HCT116 (cell line): ENCODE results near the gene EEF2. TPM values are rescaled to one million over a fixed set of nuclear protein-coding genes. Genes with fewer than 3 reads are reported as not detected.

Source experiments
- ATAC-seq: fragments of 200-7000 bp; cut with Tn5 transposase; 2 replicates; pipeline ENCODE4 v1.9.1; 2020; ENCODE audit warnings: mild to moderate bottlenecking, moderate library complexity
- BruUV-seq: library from RNA; stranded (reverse); fragments of 400-500 nt; replicated peaks from 2 replicates; lab custom pipeline; 2021; lab: Mats Ljungman, UMichigan
- CTCF ChIA-PET: fragments of 300-600 bp; sonication (Branson Sonifier 250); formaldehyde crosslinking; loops from one replicate; lab custom pipeline; 2021; ENCODE audit warnings: antibody characterized with exemption; lab: Charles Lee
- POLR2A ChIA-PET: fragments of 300-600, 350-600 bp; sonication (Branson Sonifier 250); formaldehyde crosslinking; loops from one replicate; lab custom pipeline; 2021; ENCODE audit warnings: antibody characterized with exemption; lab: Charles Lee
- RAD21 ChIA-PET, 2 experiments: fragments of 300-600 bp; sonication (Branson Sonifier 250); formaldehyde crosslinking; loops; one replicate each; lab custom pipeline; 2023; ENCODE audit warnings: low total read pairs in 2 of 2; ENCODE audit not compliant: uncharacterized antibody in 2 of 2, unreplicated experiment in 2 of 2, low non-redundant PET in 1 of 2; lab: Charles Lee
- DNase-seq: peaks from one replicate; pipeline ENCODE4 v3.0.0-alpha.2; 2010; ENCODE audit warnings: low read depth, low spot score
- H2AFZ ChIP-seq: fragments of 200-600 bp; shearing (Covaris generic), sonication (generic); 2 replicates; pipeline ENCODE4 v1.6.1; 2017; ENCODE audit warnings: low read depth, mixed run types, mixed read lengths, antibody characterized with exemption, low read length; ENCODE audit not compliant: poor library complexity, severe bottlenecking
- H3K27ac ChIP-seq: 2 replicates; pipeline ENCODE4 v1.5.1; 2012; ENCODE audit warnings: low read depth, low read length
- H3K27me3 ChIP-seq: fragments of 200-600 bp; sonication (generic); 2 replicates; pipeline ENCODE4 v1.6.1; 2016; ENCODE audit warnings: mixed run types, low read length, mixed read lengths; ENCODE audit not compliant: insufficient read depth
- H3K36me3 ChIP-seq, 2 experiments: fragments of 200-500 bp in 1 of 2; fragments of 200-600 bp in 1 of 2; sonication (Bioruptor generic) in 1 of 2; sonication (generic) in 1 of 2; 2 replicates each; pipeline versions ENCODE4 v1.5.1 to v1.6.1; 2014 to 2016; ENCODE audit warnings: low read length in 2 of 2, inconsistent platforms in 1 of 2, mixed read lengths in 1 of 2, mixed run types in 1 of 2; ENCODE audit not compliant: insufficient read depth in 2 of 2, control insufficient read depth in 1 of 2
- H3K4me1 ChIP-seq, 2 experiments: fragments of 200-600 bp in 1 of 2; sonication (generic) in 1 of 2; 2 replicates each; pipeline versions ENCODE4 v1.5.1 to v1.6.1; 2012 to 2017; ENCODE audit warnings: low read length in 2 of 2, inconsistent platforms in 1 of 2, mild to moderate bottlenecking in 1 of 2, mixed read lengths in 1 of 2, mixed run types in 1 of 2, moderate library complexity in 1 of 2; ENCODE audit not compliant: insufficient read depth in 2 of 2, control insufficient read depth in 1 of 2
- H3K4me2 ChIP-seq: fragments of 200-600 bp; sonication (generic); 2 replicates; pipeline ENCODE4 v1.6.1; 2017; ENCODE audit warnings: mixed run types, low read length, mixed read lengths
- H3K4me3 ChIP-seq, 2 experiments: fragments of 200-600 bp in 1 of 2; sonication (generic) in 1 of 2; replicated peaks in 1 of 2; 2 replicates each; pipeline ENCODE4 v1.5.1; 2011 to 2016; ENCODE audit warnings: low read length in 2 of 2, control low read depth in 1 of 2, low read depth in 1 of 2, mild to moderate bottlenecking in 1 of 2, mixed read lengths in 1 of 2, mixed run types in 1 of 2
- H3K79me2 ChIP-seq: fragments of 200-600 bp; sonication (generic); 2 replicates; pipeline ENCODE4 v1.6.1; 2017; ENCODE audit warnings: mild to moderate bottlenecking, mixed run types, low read length, moderate library complexity, mixed read lengths; ENCODE audit not compliant: insufficient read depth
- H3K9ac ChIP-seq: fragments of 200-600 bp; sonication (generic); 2 replicates; pipeline ENCODE4 v1.6.1; 2016; ENCODE audit warnings: low read length, mixed read lengths
- H3K9me2 ChIP-seq: fragments of 200-600 bp; sonication (generic), shearing (Covaris generic); 2 replicates; pipeline ENCODE4 v1.6.1; 2017; ENCODE audit warnings: mixed run types, mild to moderate bottlenecking, moderate library complexity; ENCODE audit not compliant: insufficient read depth
- H3K9me3 ChIP-seq, 2 experiments: fragments of 200-500 bp in 1 of 2; fragments of 200-600 bp in 1 of 2; sonication (Bioruptor generic) in 1 of 2; sonication (generic) in 1 of 2; 2 replicates each; pipeline ENCODE4 v1.6.1; 2014 to 2017; ENCODE audit warnings: low read length in 2 of 2, mixed read lengths in 2 of 2, inconsistent platforms in 1 of 2, low read depth in 1 of 2, mild to moderate bottlenecking in 1 of 2, mixed run types in 1 of 2, moderate library complexity in 1 of 2; ENCODE audit not compliant: control insufficient read depth in 1 of 2, insufficient read depth in 1 of 2
- H4K20me1 ChIP-seq: fragments of 200-600 bp; sonication (generic), shearing (Covaris generic); 2 replicates; pipeline ENCODE4 v1.6.1; 2017; ENCODE audit warnings: mixed run types, mild to moderate bottlenecking, moderate library complexity; ENCODE audit not compliant: insufficient read depth
- CBX3 ChIP-seq: IDR thresholded peaks from 2 replicates; pipeline ENCODE4 v1.6.1; 2012; ENCODE audit warnings: low read depth
- CEBPB ChIP-seq: IDR thresholded peaks from 2 replicates; pipeline ENCODE4 v1.6.1; 2012; ENCODE audit warnings: low read depth
- ELF1 ChIP-seq: IDR thresholded peaks from 2 replicates; pipeline ENCODE4 v1.6.1; 2012; ENCODE audit warnings: low read depth, borderline replicate concordance
- EZH2 ChIP-seq: fragments of 200-600 bp; sonication (generic); IDR thresholded peaks from 2 replicates; pipeline ENCODE4 v1.6.1; 2017; ENCODE audit warnings: antibody characterized with exemption, mixed run types
- EZH2phosphoT487 ChIP-seq: fragments of 200-600 bp; IDR thresholded peaks from 2 replicates; pipeline ENCODE4 v1.6.1; 2018; ENCODE audit warnings: antibody characterized with exemption, borderline replicate concordance
- FOSL1 ChIP-seq: IDR thresholded peaks from 2 replicates; pipeline ENCODE4 v1.6.1; 2012; ENCODE audit warnings: low read depth
- JUND ChIP-seq: IDR thresholded peaks from 2 replicates; pipeline ENCODE4 v1.6.1; 2012
- POLR2A ChIP-seq: IDR thresholded peaks from 2 replicates; pipeline ENCODE4 v1.7.0; 2011; ENCODE audit warnings: borderline replicate concordance; ENCODE audit not compliant: insufficient read depth, insufficient read length; ENCODE audit errors: extremely low read depth
- POLR2AphosphoS5 ChIP-seq: IDR thresholded peaks from 2 replicates; pipeline ENCODE4 v1.6.1; 2011; ENCODE audit warnings: mild to moderate bottlenecking, low read depth, low read length, moderate library complexity
- SIN3A ChIP-seq: IDR thresholded peaks from 2 replicates; pipeline ENCODE4 v1.6.1; 2012; ENCODE audit warnings: low read depth
- TCF7L2 ChIP-seq: IDR thresholded peaks from 2 replicates; pipeline ENCODE4 v1.7.0; 2011; ENCODE audit warnings: borderline replicate concordance, inconsistent platforms; ENCODE audit not compliant: insufficient read depth, insufficient read length; ENCODE audit errors: extremely low read depth
- YY1 ChIP-seq: IDR thresholded peaks from 2 replicates; pipeline ENCODE4 v1.6.1; 2011; ENCODE audit warnings: low read length, low read depth, moderate library complexity, mild to moderate bottlenecking; ENCODE audit not compliant: insufficient replicate concordance; ENCODE audit errors: extremely low read depth
- ZFX ChIP-seq: fragments of 450-650 bp; IDR thresholded peaks from 2 replicates; pipeline ENCODE4 v1.6.1; 2017
- ZNF274 ChIP-seq: fragments of 200-500 bp; sonication (Bioruptor generic); IDR thresholded peaks from 2 replicates; pipeline ENCODE4 v1.6.1; 2014; ENCODE audit warnings: mild to moderate bottlenecking, low read depth, low read length, inconsistent platforms
- intact Hi-C: fragments of 100-400 bp; cut with micrococcal nuclease; formaldehyde crosslinking; loops from 2 replicates; pipeline ENCODE4 v1.10.0; 2022
- total RNA-seq: library from RNA; stranded (reverse); gene quantifications from one replicate; pipeline ENCODE4 v1.2.1, GENCODE V29; 2021; ENCODE audit not compliant: unreplicated experiment
- TF ChIP-seq, protein P1 (sequence below): IDR thresholded peaks from 2 replicates; pipeline ENCODE4 v1.6.1; 2011; ENCODE audit warnings: mild to moderate bottlenecking, low read length, moderate library complexity; ENCODE audit not compliant: insufficient replicate concordance; ENCODE audit errors: extremely low read depth

Gene EEF2
- total RNA-seq, 1 experiment from 2014 or later: 3,796 TPM

DNA sequence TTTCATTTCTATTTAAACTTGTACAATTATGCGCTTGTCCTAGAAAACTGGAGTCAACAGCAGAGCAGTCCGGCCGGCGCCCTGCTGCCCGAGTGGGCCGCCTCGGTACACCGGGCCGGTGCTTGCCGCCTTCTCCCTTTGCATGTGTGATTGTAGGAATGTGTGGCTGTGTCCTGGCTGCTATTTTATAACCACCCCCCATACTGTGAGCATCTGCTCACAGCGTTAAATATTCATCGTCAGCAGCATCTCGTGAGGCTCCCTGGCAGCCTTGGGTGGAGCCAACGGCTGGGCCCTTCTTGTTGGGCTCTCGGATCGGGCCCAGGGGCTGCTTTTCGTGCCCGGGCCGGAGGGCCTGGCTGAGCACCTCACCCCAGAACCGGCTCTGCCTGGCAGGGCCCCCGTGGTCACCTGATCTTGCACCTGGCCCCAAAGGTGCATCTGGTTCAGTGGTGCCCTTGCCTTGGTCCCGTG, 32.9 kb upstream of the EEF2 start:
- H3K36me3 ChIP-seq: peaks cover 3 to 5% of the 10 kb centered on the region in 2 experiments; a peak in 3 of 4 replicates
- no peak overlapping the region for H2AFZ ChIP-seq
- intact Hi-C loops: no loop called here
- BruUV-seq: no TSS peak
- no peaks in the 10 kb centered on the region for H3K4me1 ChIP-seq
- CTCF ChIA-PET: no interaction called here
- H4K20me1 ChIP-seq: no peaks in the 10 kb centered on the region
- H3K4me3 ChIP-seq: no peak overlapping the region
- H3K9me2 ChIP-seq: no peaks in the 10 kb centered on the region
- RAD21 ChIA-PET: no interaction called here
- H3K4me2 ChIP-seq: no peak overlapping the region
- TF ChIP-seq TCF7L2 (no peak), POLR2A (no peak), YY1 (no peak), CEBPB (no peak), EZH2 (no peak), SIN3A (no peak), CBX3 (no peak), FOSL1 (no peak), POLR2AphosphoS5 (no peak), EZH2phosphoT487 (no peak), ELF1 (no peak), JUND (no peak), ZNF274 (no peak), ZFX (no peak)
- TF ChIP-seq, protein P1, sequence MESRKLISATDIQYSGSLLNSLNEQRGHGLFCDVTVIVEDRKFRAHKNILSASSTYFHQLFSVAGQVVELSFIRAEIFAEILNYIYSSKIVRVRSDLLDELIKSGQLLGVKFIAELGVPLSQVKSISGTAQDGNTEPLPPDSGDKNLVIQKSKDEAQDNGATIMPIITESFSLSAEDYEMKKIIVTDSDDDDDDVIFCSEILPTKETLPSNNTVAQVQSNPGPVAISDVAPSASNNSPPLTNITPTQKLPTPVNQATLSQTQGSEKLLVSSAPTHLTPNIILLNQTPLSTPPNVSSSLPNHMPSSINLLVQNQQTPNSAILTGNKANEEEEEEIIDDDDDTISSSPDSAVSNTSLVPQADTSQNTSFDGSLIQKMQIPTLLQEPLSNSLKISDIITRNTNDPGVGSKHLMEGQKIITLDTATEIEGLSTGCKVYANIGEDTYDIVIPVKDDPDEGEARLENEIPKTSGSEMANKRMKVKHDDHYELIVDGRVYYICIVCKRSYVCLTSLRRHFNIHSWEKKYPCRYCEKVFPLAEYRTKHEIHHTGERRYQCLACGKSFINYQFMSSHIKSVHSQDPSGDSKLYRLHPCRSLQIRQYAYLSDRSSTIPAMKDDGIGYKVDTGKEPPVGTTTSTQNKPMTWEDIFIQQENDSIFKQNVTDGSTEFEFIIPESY: no peak
- POLR2A ChIA-PET: no interaction called here
- no peak overlapping the region for H3K9ac ChIP-seq
- peaks cover 69% of the 10 kb centered on the region for H3K79me2 ChIP-seq
- H3K27me3 ChIP-seq: no peaks in the 10 kb centered on the region
- no peak overlapping the region for H3K27ac ChIP-seq
- no peak for DNase-seq
- H3K9me3 ChIP-seq: no peaks in the 10 kb centered on the region
- no peak for ATAC-seq
